Testis (tissue), 3 donors: ENCODE measurements around the gene ITPKC. TPM values are rescaled to one million over a fixed set of nuclear protein-coding genes. Genes with fewer than 3 reads are reported as not detected.

Experiments
- DNase-seq: peaks from one replicate; pipeline ENCODE4 v3.0.0-alpha.2; 2019
- H3K27ac ChIP-seq, 2 donors: fragments of 200-600 bp; sonication (generic); one replicate each; pipeline ENCODE4 v1.5.1; 2019
- H3K27me3 ChIP-seq: fragments of 200-600 bp; sonication (generic); one replicate; pipeline ENCODE4 v1.5.1; 2019
- H3K36me3 ChIP-seq: fragments of 200-600 bp; sonication (generic); one replicate; pipeline ENCODE4 v1.5.1; 2017; ENCODE audit warnings: low read depth; ENCODE audit errors: missing control alignments
- H3K4me1 ChIP-seq: fragments of 200-600 bp; sonication (generic); one replicate; pipeline ENCODE4 v1.5.1; 2019
- H3K4me3 ChIP-seq, 2 donors: fragments of 200-600 bp; sonication (generic); one replicate each; pipeline ENCODE4 v1.5.1; 2017 to 2019
- H3K9me3 ChIP-seq: fragments of 200-600 bp; sonication (generic); one replicate; pipeline ENCODE4 v1.5.1; 2017
- CTCF ChIP-seq, 3 experiments: fragments of 450-650 bp in 2 of 3; fragments of 200-600 bp in 1 of 3; sonication (generic) in 1 of 3; IDR thresholded peaks; one replicate each; pipeline ENCODE4 v1.5.1; 2016 to 2019; ENCODE audit warnings: antibody characterized with exemption in 3 of 3, mild to moderate bottlenecking in 2 of 3, moderate library complexity in 1 of 3
- POLR2A ChIP-seq: fragments of 450-650 bp; IDR thresholded peaks from one replicate; pipeline ENCODE4 v1.6.1; 2017; ENCODE audit warnings: antibody characterized with exemption, mild to moderate bottlenecking, moderate library complexity
- WGBS, 2 donors: methylation state at CpG; one replicate each; pipeline ENCODE4 v1.1.5; 2018; 5-methylcytosine and 5-hydroxymethylcytosine counted together
- intact Hi-C: fragments of 100-400 bp; cut with DNase I; formaldehyde crosslinking; loops from one replicate; pipeline ENCODE4 v1.15.1; 2023; ENCODE audit warnings: low total_unique reads
- polyA plus RNA-seq: library from polyadenylated mRNA; stranded (reverse); fragments of 350-450 nt; fragmentation: Illumina TruSeq; extraction: RNeasy Lipid Tissue Mini Kit (QIAGEN cat#74804); gene quantifications from one replicate; pipeline ENCODE4 v1.2.3, GENCODE V29; 2014; ENCODE audit warnings: low read depth, low replicate concordance; ENCODE audit not compliant: insufficient read depth
- total RNA-seq, 2 donors: library from RNA; depleted of rRNA; stranded (reverse); fragments of >200 nt; gene quantifications; one replicate each; pipeline ENCODE4 v1.2.3, GENCODE V29; 2016

ITPKC gene
- total and polyA plus RNA-seq, 3 donors from 2014 or later, result 11.6 to 20.8 (median 19.2) TPM

GRCh38 chr19:40700083-40700482, 16.8 kb upstream of the ITPKC start:
- Histone ChIP-seq H3K4me1 (peaks cover 3% of the 10 kb centered on the region), H3K27me3 (no peaks in the 10 kb centered on the region), H3K9me3 (no peaks in the 10 kb centered on the region), H3K36me3 (no peaks in the 10 kb centered on the region), H3K4me3 (no peak overlapping the region), H3K27ac (no peak overlapping the region)
- WGBS, 2 donors, result 91 to 94% methylated on average over 5 to 9 of the region's 9 CpGs
- intact Hi-C loops, result no loop called here
- TF ChIP-seq CTCF (IDR thresholded peaks at IDR 0.05), result no peak
- no peak for TF ChIP-seq POLR2A
- DNase-seq, result no peak

- Histone ChIP-seq H3K36me3 (no peaks in the 10 kb centered on the region), H3K27ac (no peak overlapping the region), H3K4me3 (no peak overlapping the region), H3K27me3 (no peaks in the 10 kb centered on the region), H3K4me1 (peaks cover 3% of the 10 kb centered on the region), H3K9me3 (no peaks in the 10 kb centered on the region)
- WGBS, 2 donors, result 88 to 95% methylated on average over 6 of the region's 6 CpGs
- TF ChIP-seq CTCF (IDR thresholded peaks at IDR 0.05) (no peak), POLR2A (no peak)
- DNase-seq, result no peak
- intact Hi-C loops, result no loop called here
Measured at GRCh38 chr19:40701758-40702157, 15.2 kb upstream of the ITPKC start.

GRCh38 chr19:40702337-40703012, 14.4 kb upstream of the ITPKC start:
- WGBS, 2 donors, result 73 to 79% methylated on average over 16 to 18 of the region's 18 CpGs
- Histone ChIP-seq H3K36me3 (no peaks in the 10 kb centered on the region), H3K4me3 (no peak overlapping the region), H3K9me3 (no peaks in the 10 kb centered on the region), H3K4me1 (peaks cover 3% of the 10 kb centered on the region), H3K27me3 (no peaks in the 10 kb centered on the region), H3K27ac (no peak overlapping the region)
- DNase-seq, result peak; percentile 84
- intact Hi-C loops, result no loop called here
- TF ChIP-seq CTCF (IDR thresholded peaks at IDR 0.05), result peak in 1 of 3 experiments; percentile 32
- no peak for TF ChIP-seq POLR2A

- 91 to 94% methylated on average over 24 of the region's 24 CpGs for WGBS, 2 donors
- no peak overlapping the region for H3K4me3 ChIP-seq
- TF ChIP-seq CTCF (IDR thresholded peaks at IDR 0.05) (no peak), POLR2A (no peak)
- H3K9me3 ChIP-seq, result no peaks in the 10 kb centered on the region
- H3K27ac ChIP-seq, result no peak overlapping the region
- intact Hi-C loops, result no loop called here
- no peaks in the 10 kb centered on the region for H3K36me3 ChIP-seq
- peaks cover 3% of the 10 kb centered on the region for H3K4me1 ChIP-seq
- DNase-seq, result no peak
- H3K27me3 ChIP-seq, result no peaks in the 10 kb centered on the region
Measured at GRCh38 chr19:40703029-40703755, 13.7 kb upstream of the ITPKC start.
